Right cardiac atrium (tissue), 5 donors: Measurements from ENCODE around the gene STAMBP. TPM values are rescaled to one million over a fixed set of nuclear protein-coding genes. Genes with fewer than 3 reads are reported as not detected.

ENCODE experiments used
- ATAC-seq, 2 donors: fragments of 200-7000 bp; cut with Tn5 transposase; one replicate each; pipeline versions ENCODE4 v1.8.0 to v1.9.1; 2020; ENCODE audit warnings: moderate library complexity in 2 of 2, mild to moderate bottlenecking in 1 of 2
- DNase-seq, 3 donors: peaks; one replicate each; pipeline ENCODE4 v3.0.0-alpha.2; 2020
- H3K27ac ChIP-seq: one replicate; pipeline ENCODE4 v1.5.1; 2013; ENCODE audit warnings: mild to moderate bottlenecking, low read length, control low read depth, moderate library complexity
- H3K27me3 ChIP-seq: one replicate; pipeline ENCODE4 v1.6.1; 2013; ENCODE audit not compliant: control insufficient read depth, insufficient read depth
- H3K4me1 ChIP-seq: one replicate; pipeline ENCODE4 v1.6.1; 2013; ENCODE audit warnings: low read length; ENCODE audit not compliant: control insufficient read depth, insufficient read depth
- H3K4me3 ChIP-seq: one replicate; pipeline ENCODE4 v1.5.1; 2013; ENCODE audit warnings: low read length, control low read depth
- H3K9me3 ChIP-seq: one replicate; pipeline ENCODE4 v1.6.1; 2013; ENCODE audit warnings: low read length; ENCODE audit not compliant: control insufficient read depth
- WGBS: extraction: QIAGEN DNeasy Blood & Tissue Kit; methylation state at CpG from one replicate; pipeline ENCODE4 v1.1.7; 2013; 5-methylcytosine and 5-hydroxymethylcytosine counted together
- intact Hi-C, 4 donors: fragments of 100-400 bp; cut with DNase I; formaldehyde crosslinking; loops; one replicate each; pipeline versions ENCODE4 v1.11.0 to v1.14.0; 2022 to 2023
- polyA plus RNA-seq: library from polyadenylated mRNA; stranded (reverse); fragments of 200-250 nt; gene quantifications from one replicate; pipeline ENCODE4 v1.2.3, GENCODE V29; 2013
- total RNA-seq, 4 donors: library from RNA; stranded (reverse); fragmentation: NEBNext Ultra II Directional; extraction: Animal tissue kit (Norgen Biotek cat#: 25700); gene quantifications; one replicate each; pipeline ENCODE4 v1.2.1, GENCODE V29; 2021
- donor health status: healthy with polysubstance abuse.
- donor health status: DM: no; HTN: yes; CAD: no.
- donor health status: DM: no; HTN: no; CAD: no.
- donor health status: DM: no; HTN: yes; CAD: no; lungs with severe emphysema.
- donor health status: DM: yes; HTN: yes; CAD: no.

Gene STAMBP
- total and polyA plus RNA-seq, 5 donors, result 33.6 to 48.0 (median 39.8) TPM

- 84% methylated on average over 17 of the region's 17 CpGs for WGBS
- Histone ChIP-seq H3K4me3 (no peak overlapping the region), H3K27me3 (no peaks in the 10 kb centered on the region), H3K27ac (no peak overlapping the region), H3K9me3 (no peaks in the 10 kb centered on the region), H3K4me1 (peaks cover 4% of the 10 kb centered on the region)
- DNase-seq, result peak in 2 of 3 donors; percentile 49 to 55
- intact Hi-C loops, result no loop called here
- ATAC-seq, result peak; percentile 25 to 34
Measured at GRCh38 chr2:73836141-73836943, 7.6 kb downstream of the STAMBP start.

- Histone ChIP-seq H3K4me1 (peaks cover 1% of the 10 kb centered on the region), H3K27ac (no peak overlapping the region), H3K4me3 (no peak overlapping the region), H3K27me3 (no peaks in the 10 kb centered on the region), H3K9me3 (no peaks in the 10 kb centered on the region)
- DNase-seq, result no peak
- ATAC-seq, result no peak
- intact Hi-C loops, result no loop called here
- 84% methylated on average over 4 of the region's 4 CpGs for WGBS
Measured at GRCh38 chr2:73837847-73838585, 9.3 kb downstream of the STAMBP start.

- Histone ChIP-seq H3K4me3 (no peak overlapping the region), H3K27me3 (no peaks in the 10 kb centered on the region), H3K4me1 (peaks cover 1% of the 10 kb centered on the region), H3K9me3 (no peaks in the 10 kb centered on the region), H3K27ac (no peak overlapping the region)
- no peak for DNase-seq
- intact Hi-C loops, result no loop called here
- WGBS, result 45% methylated on average over 2 of the region's 2 CpGs
- ATAC-seq, result no peak
Measured at GRCh38 chr2:73838889-73839534, 10.3 kb downstream of the STAMBP start.

GRCh38 chr2:73839653-73840411 is 11.1 kb downstream of the STAMBP start:
- Histone ChIP-seq H3K27me3 (no peaks in the 10 kb centered on the region), H3K4me1 (peaks cover 1% of the 10 kb centered on the region), H3K9me3 (no peaks in the 10 kb centered on the region), H3K4me3 (no peak overlapping the region), H3K27ac (no peak overlapping the region)
- DNase-seq (no peak), ATAC-seq (no peak)
- intact Hi-C loops, result no loop called here
- WGBS, result 70% methylated on average over 3 of the region's 3 CpGs

GRCh38 chr2:73841912-73842738 is 13.4 kb downstream of the STAMBP start:
- intact Hi-C loops, result no loop called here
- no peak for DNase-seq
- H3K4me1 ChIP-seq, result peaks cover 1% of the 10 kb centered on the region
- no peak for ATAC-seq
- H3K9me3 ChIP-seq, result no peaks in the 10 kb centered on the region
- H3K27me3 ChIP-seq, result no peaks in the 10 kb centered on the region
- H3K27ac ChIP-seq, result no peak overlapping the region
- WGBS, result 86% methylated on average over 5 of the region's 5 CpGs
- no peak overlapping the region for H3K4me3 ChIP-seq

- H3K27ac ChIP-seq, result no peak overlapping the region
- no peak for DNase-seq
- no peaks in the 10 kb centered on the region for H3K27me3 ChIP-seq
- no peak for ATAC-seq
- 81% methylated on average over 1 of the region's 1 CpG for WGBS
- no peak overlapping the region for H3K4me3 ChIP-seq
- H3K4me1 ChIP-seq, result peaks cover 1% of the 10 kb centered on the region
- no peaks in the 10 kb centered on the region for H3K9me3 ChIP-seq
- intact Hi-C loops, result no loop called here
Measured at GRCh38 chr2:73842739-73843019, 13.9 kb downstream of the STAMBP start.

GRCh38 chr2:73844087-73844486 is 15.3 kb downstream of the STAMBP start:
- Histone ChIP-seq H3K27me3 (no peaks in the 10 kb centered on the region), H3K9me3 (no peaks in the 10 kb centered on the region), H3K27ac (no peak overlapping the region), H3K4me3 (no peak overlapping the region), H3K4me1 (peaks cover 1% of the 10 kb centered on the region)
- no peak for ATAC-seq
- intact Hi-C loops, result no loop called here
- DNase-seq, result no peak
- WGBS, result 44% methylated on average over 2 of the region's 2 CpGs

GRCh38 chr2:73850009-73850408 is 21.2 kb downstream of the STAMBP start:
- no peaks in the 10 kb centered on the region for H3K4me1 ChIP-seq
- WGBS, result 89% methylated on average over 2 of the region's 2 CpGs
- no peak overlapping the region for H3K27ac ChIP-seq
- DNase-seq (no peak), ATAC-seq (no peak)
- no peaks in the 10 kb centered on the region for H3K9me3 ChIP-seq
- H3K4me3 ChIP-seq, result no peak overlapping the region
- intact Hi-C loops, result no loop called here
- no peaks in the 10 kb centered on the region for H3K27me3 ChIP-seq

GRCh38 chr2:73851274-73851673 is 22.5 kb downstream of the STAMBP start:
- 82% methylated on average over 3 of the region's 3 CpGs for WGBS
- Histone ChIP-seq H3K9me3 (no peaks in the 10 kb centered on the region), H3K4me3 (no peak overlapping the region), H3K27ac (no peak overlapping the region), H3K4me1 (no peaks in the 10 kb centered on the region), H3K27me3 (no peaks in the 10 kb centered on the region)
- ATAC-seq (no peak), DNase-seq (no peak)
- intact Hi-C loops, result no loop called here

GRCh38 chr2:73852020-73852419 is 23.3 kb downstream of the STAMBP start:
- no peaks in the 10 kb centered on the region for H3K9me3 ChIP-seq
- no peak overlapping the region for H3K4me3 ChIP-seq
- H3K27me3 ChIP-seq, result no peaks in the 10 kb centered on the region
- ATAC-seq (no peak), DNase-seq (no peak)
- intact Hi-C loops, result no loop called here
- H3K4me1 ChIP-seq, result no peaks in the 10 kb centered on the region
- H3K27ac ChIP-seq, result no peak overlapping the region
